ENCODE measurements around the gene RADIL.

- TF ChIP-seq, protein P1, sequence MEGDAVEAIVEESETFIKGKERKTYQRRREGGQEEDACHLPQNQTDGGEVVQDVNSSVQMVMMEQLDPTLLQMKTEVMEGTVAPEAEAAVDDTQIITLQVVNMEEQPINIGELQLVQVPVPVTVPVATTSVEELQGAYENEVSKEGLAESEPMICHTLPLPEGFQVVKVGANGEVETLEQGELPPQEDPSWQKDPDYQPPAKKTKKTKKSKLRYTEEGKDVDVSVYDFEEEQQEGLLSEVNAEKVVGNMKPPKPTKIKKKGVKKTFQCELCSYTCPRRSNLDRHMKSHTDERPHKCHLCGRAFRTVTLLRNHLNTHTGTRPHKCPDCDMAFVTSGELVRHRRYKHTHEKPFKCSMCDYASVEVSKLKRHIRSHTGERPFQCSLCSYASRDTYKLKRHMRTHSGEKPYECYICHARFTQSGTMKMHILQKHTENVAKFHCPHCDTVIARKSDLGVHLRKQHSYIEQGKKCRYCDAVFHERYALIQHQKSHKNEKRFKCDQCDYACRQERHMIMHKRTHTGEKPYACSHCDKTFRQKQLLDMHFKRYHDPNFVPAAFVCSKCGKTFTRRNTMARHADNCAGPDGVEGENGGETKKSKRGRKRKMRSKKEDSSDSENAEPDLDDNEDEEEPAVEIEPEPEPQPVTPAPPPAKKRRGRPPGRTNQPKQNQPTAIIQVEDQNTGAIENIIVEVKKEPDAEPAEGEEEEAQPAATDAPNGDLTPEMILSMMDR (IDR thresholded peaks at IDR 0.05): no peak
- no peak for TF ChIP-seq POLR2A (IDR thresholded peaks at IDR 0.05)
Measured at GRCh38 chr7:4862156-4862555, 21.4 kb downstream of the RADIL start.

All from tibial nerve (tissue), 3 donors.